Lower lobe of right lung (tissue), 2 donors: Measurements from ENCODE around the gene PLCB3. TPM values are rescaled to one million over a fixed set of nuclear protein-coding genes. Genes with fewer than 3 reads are reported as not detected.

ENCODE experiments used
- ATAC-seq, 2 donors: fragments of 200-7000 bp; cut with Tn5 transposase; one replicate each; pipeline ENCODE4 v1.9.1; 2020 to 2022; ENCODE audit warnings: mild to moderate bottlenecking in 2 of 2, moderate library complexity in 2 of 2
- DNase-seq: peaks from one replicate; pipeline ENCODE4 v3.0.0-alpha.2; 2020
- H3K27ac ChIP-seq: fragments of 200-600 bp; one replicate; pipeline ENCODE4 v1.8.0; 2022
- H3K27me3 ChIP-seq: fragments of 200-600 bp; one replicate; pipeline ENCODE4 v1.8.0; 2022; ENCODE audit warnings: low read depth
- H3K36me3 ChIP-seq: fragments of 200-600 bp; one replicate; pipeline ENCODE4 v1.8.0; 2022; ENCODE audit warnings: mild to moderate bottlenecking
- H3K4me1 ChIP-seq: fragments of 200-600 bp; one replicate; pipeline ENCODE4 v1.8.0; 2022
- H3K4me3 ChIP-seq: fragments of 200-600 bp; one replicate; pipeline ENCODE4 v1.8.0; 2022; ENCODE audit warnings: mild to moderate bottlenecking
- H3K9me3 ChIP-seq: fragments of 200-600 bp; one replicate; pipeline ENCODE4 v1.8.0; 2022
- CTCF ChIP-seq: fragments of 200-600 bp; IDR thresholded peaks from one replicate; pipeline ENCODE4 v1.8.0; 2022; ENCODE audit warnings: antibody characterized with exemption, mild to moderate bottlenecking
- intact Hi-C: fragments of 100-400 bp; cut with DNase I; formaldehyde crosslinking; loops from one replicate; pipeline ENCODE4 v1.11.0; 2022
- total RNA-seq: library from RNA; stranded (reverse); fragmentation: NEBNext Ultra II Directional; extraction: Animal tissue kit (Norgen Biotek cat#: 25700); gene quantifications from one replicate; pipeline ENCODE4 v1.2.1, GENCODE V29; 2021
- donor health status: DM: no; HTN: yes; CAD: no; lungs with severe emphysema.

Gene PLCB3
- total RNA-seq, 1 donor from 2014 or later = 31.8 TPM

GRCh38 chr11:64226507-64227051, 24.8 kb upstream of the PLCB3 start:
- peak; percentile 80 for DNase-seq
- peaks cover 44% of the 10 kb centered on the region for H3K4me1 ChIP-seq

GRCh38 chr11:64227405-64227956, 23.8 kb upstream of the PLCB3 start:
- H3K4me3 ChIP-seq = peak overlapping the region; percentile 97
- DNase-seq = no peak

More at GRCh38 chr11:64226507-64227051, 24.8 kb upstream of the PLCB3 start:
- peak; percentile 50 to 60 for ATAC-seq
- peak overlapping the region; percentile 97 for H3K4me3 ChIP-seq
- H3K27me3 ChIP-seq = no peaks in the 10 kb centered on the region
- peak overlapping the region; percentile 96 for H3K27ac ChIP-seq
- no peaks in the 10 kb centered on the region for H3K9me3 ChIP-seq
- intact Hi-C loops = no loop called here
- no peak for TF ChIP-seq CTCF
- H3K36me3 ChIP-seq = peaks cover 13% of the 10 kb centered on the region

GRCh38 chr11:64229090-64229743, 22.1 kb upstream of the PLCB3 start:
- DNase-seq (no peak), ATAC-seq (no peak)
- no peak for TF ChIP-seq CTCF
- Histone ChIP-seq H3K9me3 (no peaks in the 10 kb centered on the region), H3K4me1 (peaks cover 70% of the 10 kb centered on the region), H3K27me3 (no peaks in the 10 kb centered on the region), H3K27ac (peak overlapping the region; percentile 86), H3K4me3 (peak overlapping the region; percentile 69), H3K36me3 (no peaks in the 10 kb centered on the region)
- intact Hi-C loops = no loop called here

More at GRCh38 chr11:64227405-64227956, 23.8 kb upstream of the PLCB3 start:
- ATAC-seq = no peak
- Histone ChIP-seq H3K27ac (peak overlapping the region; percentile 96), H3K27me3 (no peaks in the 10 kb centered on the region), H3K4me1 (peaks cover 53% of the 10 kb centered on the region), H3K9me3 (no peaks in the 10 kb centered on the region), H3K36me3 (peaks cover 13% of the 10 kb centered on the region)
- TF ChIP-seq CTCF = no peak
- intact Hi-C loops = no loop called here

GRCh38 chr11:64229744-64230170, 21.6 kb upstream of the PLCB3 start:
- DNase-seq = no peak
- TF ChIP-seq CTCF = no peak
- intact Hi-C loops = no loop called here
- H3K4me1 ChIP-seq = peaks cover 68% of the 10 kb centered on the region
- no peaks in the 10 kb centered on the region for H3K27me3 ChIP-seq
- peak overlapping the region; percentile 86 for H3K27ac ChIP-seq
- no peaks in the 10 kb centered on the region for H3K9me3 ChIP-seq
- H3K36me3 ChIP-seq = no peaks in the 10 kb centered on the region
- ATAC-seq = no peak
- H3K4me3 ChIP-seq = peak overlapping the region; percentile 69

- DNase-seq (peak; percentile 95), ATAC-seq (peak; percentile 74 to 79)
- no peaks in the 10 kb centered on the region for H3K9me3 ChIP-seq
- H3K4me1 ChIP-seq = peaks cover 67% of the 10 kb centered on the region
- TF ChIP-seq CTCF = no peak
- no peaks in the 10 kb centered on the region for H3K27me3 ChIP-seq
- peak within 1 kb of the TSS; percentile 69 for H3K4me3 ChIP-seq
- no peaks in the 10 kb centered on the region for H3K36me3 ChIP-seq
- H3K27ac ChIP-seq = peak within 1 kb of the TSS; percentile 86
- intact Hi-C loops = no loop called here
Observed at GRCh38 chr11:64230171-64230984, 21.0 kb upstream of the PLCB3 start, which contains the start of gene DNAJC4. TSS of gene DNAJC4 (plus strand) at chr11:64230548. CDS start at chr11:64230855, 307 bp downstream.
